Measurements from ENCODE around the gene TM9SF1.

- no peak for TF ChIP-seq GATA3 (IDR thresholded peaks at IDR 0.05; ENCODE audit: low read depth, low read length)
- TF ChIP-seq GATA2 (IDR thresholded peaks at IDR 0.05; ENCODE audit: low read depth, low read length) = no peak
Observed at GRCh38 chr14:24181371-24182077, 13.7 kb downstream of the TM9SF1 start.
